B cell (primary cell): Measurements from ENCODE around the gene NOL9. TPM values are rescaled to one million over a fixed set of nuclear protein-coding genes. Genes with fewer than 3 reads are reported as not detected.

Source experiments
- ATAC-seq: fragments of 200-7000 bp; cut with Tn5 transposase; one replicate; pipeline ENCODE4 v1.10.0; 2021; ENCODE audit warnings: low read depth, mild to moderate bottlenecking, moderate number of reproducible peaks, moderate library complexity
- CTCF ChIA-PET: fragments of 350-600 bp; sonication (Branson Sonifier 250); formaldehyde crosslinking; loops from one replicate; lab custom pipeline; 2021; ENCODE audit warnings: antibody characterized with exemption, inconsistent platforms; lab: Charles Lee
- POLR2A ChIA-PET: fragments of 350-600 bp; sonication (Branson Sonifier 250); formaldehyde crosslinking; loops from one replicate; lab custom pipeline; 2021; ENCODE audit warnings: antibody characterized with exemption; lab: Charles Lee
- DNase-seq: peaks from one replicate; pipeline ENCODE4 v3.0.0; 2013
- H2AFZ ChIP-seq: 2 replicates; pipeline ENCODE4 v1.6.1; 2012; ENCODE audit warnings: mild to moderate bottlenecking, low read depth, low read length; ENCODE audit not compliant: insufficient read depth, poor library complexity, severe bottlenecking
- H3K27ac ChIP-seq, 2 donors: 1 replicate in 1 of 2; 2 replicates in 1 of 2; pipeline ENCODE4 v1.5.1; 2012 to 2013; ENCODE audit warnings: low read length in 2 of 2, mild to moderate bottlenecking in 2 of 2, moderate library complexity in 1 of 2
- H3K27me3 ChIP-seq, 4 experiments: fragments of 200-600 bp in 1 of 4; sonication (generic) in 1 of 4; replicated peaks in 1 of 4; 1 replicate in 2 of 4; 2 replicates in 2 of 4; pipeline versions ENCODE4 v1.6.1 to v1.7.0; 2013 to 2016; ENCODE audit warnings: low read length in 3 of 4, mild to moderate bottlenecking in 2 of 4, mixed read lengths in 1 of 4, moderate library complexity in 1 of 4; ENCODE audit not compliant: insufficient read depth in 4 of 4, control insufficient read depth in 3 of 4; ENCODE audit errors: control extremely low read depth in 1 of 4
- H3K36me3 ChIP-seq, 2 experiments: replicated peaks in 1 of 2; 1 replicate in 1 of 2; 2 replicates in 1 of 2; pipeline versions ENCODE4 v1.6.1 to v1.7.1; 2013; ENCODE audit warnings: low read length in 1 of 2; ENCODE audit not compliant: insufficient read depth in 2 of 2, control insufficient read depth in 1 of 2; ENCODE audit errors: control extremely low read depth in 1 of 2, extremely low read depth in 1 of 2
- H3K4me1 ChIP-seq, 2 donors: fragments of 200-600 bp in 1 of 2; sonication (generic) in 1 of 2; 1 replicate in 1 of 2; 2 replicates in 1 of 2; pipeline versions ENCODE4 v1.5.1 to v1.6.1; 2013 to 2017; ENCODE audit warnings: low read length in 2 of 2; ENCODE audit not compliant: control insufficient read depth in 2 of 2, insufficient read depth in 2 of 2
- H3K4me2 ChIP-seq: replicated peaks from 2 replicates; pipeline ENCODE3; 2012; ENCODE audit warnings: mild to moderate bottlenecking, low read depth, low read length; ENCODE audit not compliant: poor library complexity, severe bottlenecking
- H3K4me3 ChIP-seq, 5 experiments: fragments of 200-600 bp in 1 of 5; sonication (generic) in 1 of 5; 1 replicate in 3 of 5; 2 replicates in 2 of 5; pipeline versions ENCODE4 v1.5.1 to v1.7.0; 2011 to 2016; ENCODE audit warnings: low read length in 4 of 5, mild to moderate bottlenecking in 4 of 5, low read depth in 2 of 5, control low read depth in 1 of 5, moderate library complexity in 1 of 5; ENCODE audit not compliant: insufficient read depth in 1 of 5; ENCODE audit errors: control extremely low read depth in 1 of 5, extremely low read depth in 1 of 5
- H3K79me2 ChIP-seq: fragments of 200-600 bp; sonication (generic); one replicate; pipeline ENCODE4 v1.6.0; 2016; ENCODE audit warnings: low read length; ENCODE audit not compliant: control insufficient read depth, insufficient read depth
- H3K9ac ChIP-seq: fragments of 200-600 bp; sonication (generic); 2 replicates; pipeline ENCODE4 v1.6.1; 2017; ENCODE audit warnings: mild to moderate bottlenecking, low read length, moderate library complexity
- H3K9me3 ChIP-seq, 3 donors: one replicate each; pipeline versions ENCODE4 v1.6.1 to v1.7.1; 2013; ENCODE audit warnings: low read length in 2 of 3; ENCODE audit not compliant: control insufficient read depth in 2 of 3, insufficient read depth in 1 of 3; ENCODE audit errors: control extremely low read depth in 1 of 3
- H4K20me1 ChIP-seq: 2 replicates; pipeline ENCODE4 v1.6.0; 2012; ENCODE audit warnings: mild to moderate bottlenecking, low read length; ENCODE audit not compliant: insufficient read depth, control insufficient read depth, poor library complexity, severe bottlenecking
- H3K27ac Mint-ChIP-seq: one replicate; pipeline ENCODE4 v1.8.0; 2021; ENCODE audit warnings: mixed read lengths
- H3K27me3 Mint-ChIP-seq: one replicate; pipeline ENCODE4 v1.8.0; 2021; ENCODE audit warnings: mixed read lengths
- H3K4me1 Mint-ChIP-seq: one replicate; pipeline ENCODE4 v1.8.0; 2021; ENCODE audit warnings: mixed read lengths
- H3K4me3 Mint-ChIP-seq: one replicate; pipeline ENCODE4 v1.8.0; 2021; ENCODE audit warnings: mixed read lengths
- H3K9me3 Mint-ChIP-seq: one replicate; pipeline ENCODE4 v1.8.0; 2022; ENCODE audit warnings: mixed read lengths; ENCODE audit not compliant: insufficient read depth
- EZH2 ChIP-seq: IDR thresholded peaks from 2 replicates; pipeline ENCODE4 v1.6.1; 2012; ENCODE audit warnings: borderline replicate concordance, low read depth, mild to moderate bottlenecking, moderate library complexity, low read length; ENCODE audit not compliant: insufficient read depth, poor library complexity, severe bottlenecking
- WGBS: methylation state at CpG from one replicate; pipeline ENCODE4 v1.1.5; 2013; ENCODE audit warnings: missing lambda C conversion rate; ENCODE audit not compliant: insufficient coverage; 5-methylcytosine and 5-hydroxymethylcytosine counted together
- intact Hi-C: fragments of 100-400 bp; cut with micrococcal nuclease; formaldehyde crosslinking; loops from one replicate; pipeline ENCODE4 v1.10.0; 2022
- polyA plus RNA-seq: library from polyadenylated mRNA; depleted of rRNA; stranded (reverse); fragments of >200 nt; gene quantifications from 2 replicates; pipeline ENCODE4 v1.2.3, GENCODE V29; 2012
- total RNA-seq, 2 donors: library from RNA; stranded (reverse); fragments of 120-200 nt in 1 of 2; gene quantifications; 1 replicate in 1 of 2; 2 replicates in 1 of 2; pipeline versions ENCODE4 v1.2.3 to v1.2.4, GENCODE V29; 2013 to 2022
- TF ChIP-seq, protein P1 (sequence below): fragments of 200-600 bp; IDR thresholded peaks from one replicate; pipeline ENCODE4 v1.8.0; 2022; ENCODE audit warnings: antibody characterized with exemption, mild to moderate bottlenecking

The NOL9 gene
- total and polyA plus RNA-seq, 2 donors (not counting 1 experiment from before 2014, with no cell fraction given) = 23.8 to 49.5 TPM

DNA sequence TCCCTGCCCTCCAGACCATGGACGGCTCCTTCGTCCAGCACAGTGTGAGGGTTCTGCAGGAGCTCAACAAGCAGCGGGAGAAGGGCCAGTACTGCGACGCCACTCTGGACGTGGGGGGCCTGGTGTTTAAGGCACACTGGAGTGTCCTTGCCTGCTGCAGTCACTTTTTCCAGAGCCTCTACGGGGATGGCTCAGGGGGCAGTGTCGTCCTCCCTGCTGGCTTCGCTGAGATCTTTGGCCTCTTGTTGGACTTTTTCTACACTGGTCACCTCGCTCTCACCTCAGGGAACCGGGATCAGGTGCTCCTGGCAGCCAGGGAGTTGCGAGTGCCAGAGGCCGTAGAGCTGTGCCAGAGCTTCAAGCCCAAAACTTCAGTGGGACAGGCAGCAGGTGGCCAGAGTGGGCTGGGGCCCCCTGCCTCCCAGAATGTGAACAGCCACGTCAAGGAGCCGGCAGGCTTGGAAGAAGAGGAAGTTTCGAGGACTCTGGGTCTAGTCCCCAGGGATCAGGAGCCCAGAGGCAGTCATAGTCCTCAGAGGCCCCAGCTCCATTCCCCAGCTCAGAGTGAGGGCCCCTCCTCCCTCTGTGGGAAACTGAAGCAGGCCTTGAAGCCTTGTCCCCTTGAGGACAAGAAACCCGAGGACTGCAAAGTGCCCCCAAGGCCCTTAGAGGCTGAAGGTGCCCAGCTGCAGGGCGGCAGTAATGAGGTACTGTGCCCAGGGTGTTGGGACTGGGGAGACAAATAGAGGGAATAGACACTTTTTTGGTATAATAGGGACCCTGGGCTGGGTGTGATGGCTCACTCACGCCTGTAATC lies 26.5 kb upstream of the NOL9 start:
- intact Hi-C loops = loop anchor here (1.0 kb wide), 1 partner anchor 20 kb away; no protein-coding TSS in a partner anchor
- H3K4me3 Mint-ChIP-seq = peak overlapping the region; percentile 98
- peak; percentile 47 for DNase-seq

More for the DNA sequence above, 26.5 kb upstream of the NOL9 start:
- Histone ChIP-seq H3K27ac (peak overlapping the region; percentile 87 to 91), H3K27me3 (no peaks in the 10 kb centered on the region), H2AFZ (peak overlapping the region; percentile 84), H3K4me1 (peaks cover 20 to 32% of the 10 kb centered on the region in 2 donors), H3K9me3 (no peaks in the 10 kb centered on the region), H4K20me1 (peaks cover 27% of the 10 kb centered on the region), H3K4me2 (peak overlapping the region; percentile 88), H3K79me2 (peaks cover 47% of the 10 kb centered on the region), H3K9ac (peak overlapping the region; percentile 89), H3K4me3 (peak overlapping the region; percentile 30 to 91 (median 88)), H3K36me3 (peaks cover 0 to 2% of the 10 kb centered on the region in 2 experiments)
- 24% methylated on average over 19 of the region's 19 CpGs for WGBS
- POLR2A ChIA-PET = interaction anchor here (0.7 to 3.4 kb wide), 5 partner anchors 19 to 37 kb away, joined by 3 to 21 read pairs (median 7); partner anchors contain the start of genes KLHL21, NOL9, PHF13 and TAS1R1
- TF ChIP-seq EZH2 = no peak
- TF ChIP-seq, protein P1, sequence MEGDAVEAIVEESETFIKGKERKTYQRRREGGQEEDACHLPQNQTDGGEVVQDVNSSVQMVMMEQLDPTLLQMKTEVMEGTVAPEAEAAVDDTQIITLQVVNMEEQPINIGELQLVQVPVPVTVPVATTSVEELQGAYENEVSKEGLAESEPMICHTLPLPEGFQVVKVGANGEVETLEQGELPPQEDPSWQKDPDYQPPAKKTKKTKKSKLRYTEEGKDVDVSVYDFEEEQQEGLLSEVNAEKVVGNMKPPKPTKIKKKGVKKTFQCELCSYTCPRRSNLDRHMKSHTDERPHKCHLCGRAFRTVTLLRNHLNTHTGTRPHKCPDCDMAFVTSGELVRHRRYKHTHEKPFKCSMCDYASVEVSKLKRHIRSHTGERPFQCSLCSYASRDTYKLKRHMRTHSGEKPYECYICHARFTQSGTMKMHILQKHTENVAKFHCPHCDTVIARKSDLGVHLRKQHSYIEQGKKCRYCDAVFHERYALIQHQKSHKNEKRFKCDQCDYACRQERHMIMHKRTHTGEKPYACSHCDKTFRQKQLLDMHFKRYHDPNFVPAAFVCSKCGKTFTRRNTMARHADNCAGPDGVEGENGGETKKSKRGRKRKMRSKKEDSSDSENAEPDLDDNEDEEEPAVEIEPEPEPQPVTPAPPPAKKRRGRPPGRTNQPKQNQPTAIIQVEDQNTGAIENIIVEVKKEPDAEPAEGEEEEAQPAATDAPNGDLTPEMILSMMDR = no peak
- no peak for ATAC-seq
- Mint-ChIP-seq H3K27ac (peak overlapping the region; percentile 98), H3K9me3 (no peaks in the 10 kb centered on the region), H3K27me3 (no peaks in the 10 kb centered on the region), H3K4me1 (peaks cover 34% of the 10 kb centered on the region)
- CTCF ChIA-PET = interaction anchor here (0.7 to 1.7 kb wide), 6 partner anchors 10 to 599 kb away, joined by 3 to 9 read pairs (median 4); partner anchors contain the start of genes KLHL21, NOL9 and TAS1R1
